HG03095 (cell line): ENCODE results near the gene OR2T8.
A peak's percentile ranks its signal among the peaks of the same experiment; 100 is the strongest.

Experiments used
- ATAC-seq: cut with Tn5 transposase; IDR thresholded peaks from one replicate; pipeline ENCODE4 v1.9.1; 2021; ENCODE audit warnings: moderate library complexity; ENCODE audit not compliant: unreplicated experiment

OR2T8 gene

GRCh38 chr1:247919952-247920351 is at the start of gene OR2T8:
Gene OR2T8 (plus strand): TSS chr1:247920252. CDS start chr1:247921018, 766 bp downstream.
- ATAC-seq = no peak

- no peak for ATAC-seq
Measured at GRCh38 chr1:247883346-247883745, 36.7 kb upstream of the OR2T8 start.

- ATAC-seq = no peak
Measured at GRCh38 chr1:247884797-247885413, 35.1 kb upstream of the OR2T8 start.

- ATAC-seq = no peak
Measured at GRCh38 chr1:247895163-247895637, 24.9 kb upstream of the OR2T8 start, which contains the start of gene OR2W3. Gene OR2W3 (plus strand): TSS chr1:247895587. CDS start chr1:247895587, 0 bp downstream.

DNA sequence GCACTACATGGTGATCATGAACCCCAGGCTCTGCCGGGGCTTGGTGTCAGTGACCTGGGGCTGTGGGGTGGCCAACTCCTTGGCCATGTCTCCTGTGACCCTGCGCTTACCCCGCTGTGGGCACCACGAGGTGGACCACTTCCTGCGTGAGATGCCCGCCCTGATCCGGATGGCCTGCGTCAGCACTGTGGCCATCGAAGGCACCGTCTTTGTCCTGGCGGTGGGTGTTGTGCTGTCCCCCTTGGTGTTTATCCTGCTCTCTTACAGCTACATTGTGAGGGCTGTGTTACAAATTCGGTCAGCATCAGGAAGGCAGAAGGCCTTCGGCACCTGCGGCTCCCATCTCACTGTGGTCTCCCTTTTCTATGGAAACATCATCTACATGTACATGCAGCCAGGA is 24.1 kb upstream of the OR2T8 start:
- ATAC-seq = no peak

DNA sequence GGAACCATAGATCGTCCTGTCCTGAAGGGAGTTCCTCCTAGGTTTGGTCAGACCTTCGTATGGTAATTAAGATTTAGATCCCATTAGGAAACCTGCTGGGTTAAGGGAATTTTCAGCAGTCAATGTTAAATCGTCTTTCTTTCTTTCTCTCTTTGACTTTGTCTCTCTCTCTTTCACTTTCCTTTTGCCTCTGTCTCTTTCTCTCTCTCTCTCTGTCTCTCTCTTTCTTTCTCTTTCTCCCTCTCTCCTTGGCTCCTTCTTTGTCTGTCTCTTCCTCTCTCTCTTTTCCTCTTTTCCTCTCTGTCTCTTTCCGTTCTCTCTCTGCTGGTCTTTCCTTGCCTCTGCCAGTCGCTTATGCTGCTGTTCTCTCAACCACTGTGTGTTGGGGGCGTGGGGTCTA is 15.9 kb upstream of the OR2T8 start:
- ATAC-seq = no peak

- no peak for ATAC-seq
Measured at GRCh38 chr1:247905181-247905580, 14.9 kb upstream of the OR2T8 start.

DNA sequence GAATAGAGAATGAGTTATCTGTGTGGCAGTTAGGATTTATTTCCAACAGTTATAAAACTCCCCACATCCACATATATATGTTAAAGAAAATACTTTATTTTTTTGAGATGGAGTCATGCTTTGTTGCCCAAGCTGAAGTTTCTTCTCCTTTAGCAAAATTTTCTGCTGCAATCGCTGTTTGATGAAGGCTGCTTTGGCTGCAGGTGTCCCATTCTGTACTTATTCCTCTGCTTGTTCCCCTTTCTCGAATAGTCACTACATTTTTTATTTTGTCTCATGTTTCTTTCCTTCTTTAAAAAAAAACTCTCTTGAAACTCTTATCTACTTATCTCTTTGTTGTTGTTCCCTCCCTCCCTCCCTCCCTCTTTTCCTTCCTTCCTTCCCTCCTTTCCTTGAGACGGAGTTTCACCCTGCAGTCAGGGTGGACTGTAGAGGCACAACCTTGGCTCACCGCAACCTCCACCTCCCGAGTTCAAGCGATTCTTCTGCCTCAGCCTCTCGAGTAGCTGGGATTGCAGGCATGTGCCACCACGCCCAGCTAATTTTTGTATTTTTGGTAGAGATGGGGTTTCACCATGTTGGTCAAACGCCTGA is 14.0 kb upstream of the OR2T8 start:
- no peak for ATAC-seq

GRCh38 chr1:247906504-247907047 is 13.5 kb upstream of the OR2T8 start:
- ATAC-seq = no peak

GRCh38 chr1:247908766-247909165 is 11.3 kb upstream of the OR2T8 start:
- no peak for ATAC-seq

DNA sequence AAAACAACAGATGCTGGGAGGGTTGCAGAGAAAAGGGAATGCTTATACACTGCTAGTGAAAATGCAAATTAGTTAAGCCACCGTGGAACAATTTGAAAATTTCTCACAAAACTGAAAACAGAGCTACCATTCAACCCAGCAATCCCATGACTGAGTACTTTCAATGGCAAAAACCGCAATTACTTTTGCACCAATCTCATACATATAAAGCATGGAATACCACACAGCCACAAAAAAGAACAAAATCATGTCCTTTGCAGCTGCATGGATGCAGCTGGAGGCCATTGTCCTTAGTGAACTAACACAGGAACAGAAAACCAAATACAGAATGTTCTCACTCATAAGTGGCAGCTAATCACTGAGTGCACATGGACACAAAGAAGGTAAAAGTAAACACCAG is 6.3 kb upstream of the OR2T8 start:
- no peak for ATAC-seq

DNA sequence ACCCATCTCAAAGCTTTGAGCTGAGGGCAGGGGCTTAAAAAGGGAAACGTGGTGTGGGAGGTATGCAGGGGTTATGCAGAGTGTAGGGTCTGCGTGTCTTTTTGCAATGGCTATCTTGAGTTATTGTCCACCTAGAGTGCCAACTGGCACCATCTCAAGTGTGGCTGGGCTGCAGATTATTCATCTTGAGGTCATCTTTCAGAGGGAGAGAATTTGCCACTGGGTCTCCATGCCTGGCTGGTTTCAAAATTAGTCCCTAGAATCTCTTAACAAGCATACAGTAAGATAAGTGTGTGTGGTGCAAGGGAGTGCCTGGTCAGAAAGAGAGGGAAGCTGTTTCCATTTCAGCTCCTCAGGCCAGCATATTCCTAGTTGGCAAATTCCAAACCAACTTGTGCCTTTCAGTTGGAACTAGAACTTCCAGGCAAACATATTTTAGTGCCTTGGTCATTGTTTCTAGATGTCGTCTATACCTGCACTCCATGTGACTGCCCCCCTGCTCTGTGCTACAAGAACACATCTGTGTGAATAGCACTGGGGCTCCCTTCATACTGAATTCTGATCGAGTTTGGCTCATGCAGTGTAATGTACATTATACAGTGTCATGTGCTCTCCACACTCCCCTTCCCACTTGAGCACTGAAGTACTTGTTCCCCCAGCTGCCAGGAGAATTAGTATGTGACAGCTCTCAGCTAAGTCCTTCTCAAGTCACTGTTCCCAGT is 5.0 kb upstream of the OR2T8 start:
- ATAC-seq = no peak

DNA sequence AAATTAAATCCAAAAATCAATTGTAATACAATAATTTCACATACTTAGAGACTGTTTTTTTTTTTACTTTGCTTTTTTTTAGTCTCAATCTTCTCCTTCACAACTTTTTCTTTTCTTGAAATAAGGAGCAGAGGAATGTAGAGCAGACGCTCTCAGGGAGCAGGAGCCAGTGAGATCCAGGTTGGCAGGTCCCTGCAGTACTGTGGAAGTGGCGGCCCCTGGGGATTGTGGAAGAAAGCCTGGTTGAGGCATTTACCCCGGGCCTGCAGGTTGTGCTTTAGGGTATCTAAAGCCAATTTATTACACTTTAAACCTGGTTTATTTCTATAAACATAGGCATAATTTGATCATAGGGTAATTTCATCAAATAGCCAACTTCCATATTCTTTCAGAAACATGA is 3.9 kb downstream of the OR2T8 start:
- ATAC-seq = no peak

DNA sequence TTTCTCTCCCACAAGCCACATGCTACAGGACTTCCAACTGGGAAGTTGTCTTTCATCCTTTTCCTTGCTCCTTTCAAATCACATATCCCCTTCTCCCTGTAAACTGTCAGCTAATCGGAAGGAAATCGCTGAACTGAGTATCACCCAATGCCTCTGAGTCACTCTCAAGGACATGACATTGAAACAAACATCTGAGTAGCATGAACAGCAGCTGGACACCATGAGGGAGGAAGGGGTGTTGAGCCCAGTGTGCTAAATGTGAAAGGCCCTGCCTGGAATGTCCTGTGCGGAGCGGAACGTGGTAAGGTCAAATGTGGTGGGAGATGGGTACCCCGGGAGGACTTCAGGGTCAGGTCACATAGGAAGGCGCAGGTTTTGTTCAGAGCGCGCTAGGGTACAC is 4.8 kb downstream of the OR2T8 start, which contains the start of gene OR2AJ1:
TSS of gene OR2AJ1 (plus strand) at position 22 of the 400 bp plus-strand sequence. CDS start 8,880 bp downstream, outside the sequence.
- no peak for ATAC-seq

- no peak for ATAC-seq
Measured at GRCh38 chr1:247933989-247934388, 13.9 kb downstream of the OR2T8 start.

DNA sequence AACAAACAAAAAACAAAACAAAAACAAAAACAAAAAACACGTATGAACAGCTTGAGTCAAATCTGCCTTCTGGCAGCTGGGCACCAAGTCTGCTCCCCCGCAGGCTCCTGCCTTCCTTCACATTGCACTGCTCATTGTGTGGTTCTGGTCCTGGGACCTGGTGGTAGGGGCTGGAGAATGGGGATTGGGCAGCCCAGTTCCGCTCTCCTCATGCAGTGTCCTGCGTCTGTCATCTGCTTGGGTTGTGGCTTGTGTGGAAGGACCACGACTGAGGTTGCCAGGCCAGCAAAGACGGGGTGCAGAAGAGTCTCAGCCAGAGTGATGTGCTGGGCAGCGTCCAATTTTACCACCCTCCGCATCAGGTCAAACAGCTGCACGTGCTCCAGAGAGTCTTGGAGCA is 15.7 kb downstream of the OR2T8 start:
- ATAC-seq = no peak

DNA sequence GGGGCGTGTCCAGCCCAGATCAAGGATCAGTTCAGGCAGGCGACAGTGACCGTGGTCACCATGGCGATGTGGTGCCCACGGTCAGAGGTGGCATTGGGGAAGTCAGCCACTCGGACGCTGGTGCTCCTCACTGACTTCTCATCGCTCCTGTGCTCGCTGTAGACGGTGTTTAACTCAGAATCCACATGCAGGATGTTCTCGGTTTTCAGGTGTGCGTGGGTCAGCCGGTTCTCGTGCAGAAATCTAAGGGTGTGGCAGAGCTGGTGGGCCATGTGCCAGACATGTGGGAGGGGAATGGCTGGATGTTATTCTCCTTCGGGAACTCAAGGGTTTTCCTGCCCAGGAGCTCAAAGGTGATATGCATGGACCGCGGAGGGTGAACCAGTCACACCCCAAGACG is 16.4 kb downstream of the OR2T8 start:
- no peak for ATAC-seq

GRCh38 chr1:247936965-247937734 is 17.1 kb downstream of the OR2T8 start:
- peak; percentile 100 for ATAC-seq

- ATAC-seq = no peak
Measured at GRCh38 chr1:247942624-247943023, 22.6 kb downstream of the OR2T8 start.

DNA sequence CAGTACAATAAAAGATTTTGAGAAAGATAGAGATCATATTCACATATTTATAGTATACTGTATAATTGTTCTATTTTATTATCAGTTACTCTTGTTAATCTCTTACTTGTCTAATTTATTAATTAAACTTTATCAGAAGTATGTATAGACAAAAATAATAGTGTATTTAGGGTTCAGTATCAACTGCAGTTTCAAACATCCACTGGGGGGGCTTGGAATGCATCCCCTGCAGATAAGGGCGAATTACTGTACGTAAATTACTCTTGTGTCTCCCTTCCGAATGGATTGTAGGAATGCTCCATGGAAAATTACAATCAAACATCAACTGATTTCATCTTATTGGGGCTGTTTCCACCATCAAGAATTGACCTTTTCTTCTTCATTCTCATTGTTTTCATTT is 28.5 kb downstream of the OR2T8 start, which contains the start of gene OR2L8:
TSS of gene OR2L8 (plus strand) at position 301 of the 400 bp plus-strand sequence. CDS start at position 301, 0 bp downstream.
- ATAC-seq = no peak

DNA sequence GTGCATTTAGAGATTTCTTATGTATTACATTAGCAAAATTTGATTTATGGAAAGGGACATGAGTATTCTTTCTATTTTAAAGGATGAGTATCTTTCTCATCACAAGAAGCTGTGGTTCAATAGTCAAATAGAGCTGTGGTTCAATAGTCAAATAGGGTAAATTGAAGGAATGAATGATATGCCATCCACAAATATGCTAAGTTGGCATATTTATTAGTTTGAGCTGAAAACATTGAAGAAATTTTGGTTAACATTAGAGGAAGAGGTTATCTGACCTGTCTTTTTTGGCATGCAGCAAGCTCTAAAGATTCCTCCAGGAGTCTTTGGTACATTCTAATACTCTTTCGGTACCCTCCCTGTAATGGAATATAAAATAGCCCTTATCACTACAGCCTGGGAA is 33.4 kb downstream of the OR2T8 start:
- no peak for ATAC-seq
